ENCODE data around the gene SLC8A3. TPM values are rescaled to one million over a fixed set of nuclear protein-coding genes. Genes with fewer than 3 reads are reported as not detected.

The SLC8A3 gene
- total RNA-seq, 1 donor from 2014 or later = 48.7 TPM

Other genes with a start within 250 kb of the SLC8A3 start
- 45.4 TPM for gene COX16, start 170.7 kb upstream of the SLC8A3 start, total RNA-seq
- 29.8 TPM for gene SYNJ2BP, start 228.1 kb upstream of the SLC8A3 start, total RNA-seq

Data from occipital lobe (tissue), 1 donor.